ENCODE data around the gene TMEM170A. TPM values are rescaled to one million over a fixed set of nuclear protein-coding genes. Genes with fewer than 3 reads are reported as not detected.
A peak's percentile ranks its signal among the peaks of the same experiment; 100 is the strongest.

TMEM170A gene
- total and polyA plus RNA-seq, 2 of the 13 experiments (the other 11 are each of a cell fraction or from before 2014, with no cell fraction given): 35.7 to 39.7 TPM

DNA sequence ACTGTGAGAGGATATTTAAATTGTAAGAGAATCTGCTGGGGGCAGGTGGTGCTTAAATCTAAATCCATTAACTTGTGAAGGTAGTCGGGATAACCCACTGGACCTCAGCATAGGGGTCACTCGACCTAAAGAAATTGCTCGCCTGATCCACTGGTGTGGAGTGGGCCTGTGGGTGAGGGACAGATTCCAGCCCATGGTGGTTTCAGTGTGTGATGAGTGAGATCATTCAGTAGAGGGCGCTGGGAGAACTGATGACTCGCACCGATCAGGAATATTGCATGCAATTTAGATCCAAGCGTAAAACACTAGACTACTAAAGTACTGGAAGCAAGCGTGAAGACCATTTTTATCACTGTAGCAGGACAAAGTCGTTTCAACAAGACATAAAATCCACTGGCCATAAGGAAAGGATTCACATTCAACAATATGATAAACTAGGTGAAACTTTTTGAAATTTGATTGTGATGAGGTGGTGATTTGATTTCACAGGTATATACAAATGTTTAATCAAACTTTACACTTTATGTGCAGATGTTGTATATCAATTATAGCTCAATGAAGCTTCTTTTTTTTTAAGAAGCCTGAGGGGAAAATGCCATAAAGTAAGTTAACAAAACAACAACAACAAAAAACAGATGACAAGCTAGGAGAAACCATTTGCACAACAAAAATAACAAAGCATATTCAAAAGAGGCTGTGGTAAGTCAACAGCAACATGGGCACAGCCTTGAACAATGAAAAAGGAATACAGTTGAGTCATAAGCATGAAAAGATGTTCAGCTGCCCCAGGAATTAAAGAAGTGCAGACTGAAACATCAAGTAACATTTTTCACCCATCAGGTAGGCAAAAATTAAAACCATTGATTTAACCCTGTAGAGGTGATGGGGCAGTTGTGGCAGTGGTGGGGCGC, 7.5 kb upstream of the TMEM170A start (continued):
- TF ChIP-seq, protein P1, sequence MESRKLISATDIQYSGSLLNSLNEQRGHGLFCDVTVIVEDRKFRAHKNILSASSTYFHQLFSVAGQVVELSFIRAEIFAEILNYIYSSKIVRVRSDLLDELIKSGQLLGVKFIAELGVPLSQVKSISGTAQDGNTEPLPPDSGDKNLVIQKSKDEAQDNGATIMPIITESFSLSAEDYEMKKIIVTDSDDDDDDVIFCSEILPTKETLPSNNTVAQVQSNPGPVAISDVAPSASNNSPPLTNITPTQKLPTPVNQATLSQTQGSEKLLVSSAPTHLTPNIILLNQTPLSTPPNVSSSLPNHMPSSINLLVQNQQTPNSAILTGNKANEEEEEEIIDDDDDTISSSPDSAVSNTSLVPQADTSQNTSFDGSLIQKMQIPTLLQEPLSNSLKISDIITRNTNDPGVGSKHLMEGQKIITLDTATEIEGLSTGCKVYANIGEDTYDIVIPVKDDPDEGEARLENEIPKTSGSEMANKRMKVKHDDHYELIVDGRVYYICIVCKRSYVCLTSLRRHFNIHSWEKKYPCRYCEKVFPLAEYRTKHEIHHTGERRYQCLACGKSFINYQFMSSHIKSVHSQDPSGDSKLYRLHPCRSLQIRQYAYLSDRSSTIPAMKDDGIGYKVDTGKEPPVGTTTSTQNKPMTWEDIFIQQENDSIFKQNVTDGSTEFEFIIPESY (CRISPR knock-in tag; IDR thresholded peaks at IDR 0.05): 0 out of 2 replicates have a peak, but pooled peaks have one; percentile 31
- TF ChIP-seq BRCA1 (CRISPR knock-in tag; IDR thresholded peaks at IDR 0.05) (no peak), ZNF713 (CRISPR knock-in tag; IDR thresholded peaks at IDR 0.05) (no peak), MLXIP (CRISPR knock-in tag; IDR thresholded peaks at IDR 0.05; ENCODE audit: borderline replicate concordance) (no peak), RFXAP (CRISPR knock-in tag; IDR thresholded peaks at IDR 0.05; ENCODE audit: borderline replicate concordance) (no peak), KMT2A (CRISPR knock-in tag; IDR thresholded peaks at IDR 0.05) (no peak), MIER3 (CRISPR knock-in tag; IDR thresholded peaks at IDR 0.05; ENCODE audit: borderline replicate concordance) (0 out of 2 replicates have a peak, but pooled peaks have one; percentile 31), ARID4A (CRISPR knock-in tag; IDR thresholded peaks at IDR 0.05; ENCODE audit: borderline replicate concordance) (no peak), ZBTB8A (CRISPR knock-in tag; IDR thresholded peaks at IDR 0.05; ENCODE audit: borderline replicate concordance, low read depth) (no peak), ZNF205 (CRISPR knock-in tag; IDR thresholded peaks at IDR 0.05) (no peak), SP140L (CRISPR knock-in tag; IDR thresholded peaks at IDR 0.05; ENCODE audit: borderline replicate concordance) (no peak), SRSF1 (optimal IDR thresholded peaks at IDR 0.05; ENCODE audit: low read depth, low read length) (no peak), FOXA1 (IDR thresholded peaks at IDR 0.05) (no peak), FOXA1 (CRISPR knock-in tag; IDR thresholded peaks at IDR 0.05) (no peak), RBM39 (IDR thresholded peaks at IDR 0.05; ENCODE audit: low read depth, low read length, poor library complexity, severe bottlenecking) (no peak), ZSCAN9 (CRISPR knock-in tag; IDR thresholded peaks at IDR 0.05; ENCODE audit: borderline replicate concordance) (no peak)
- TF ChIP-seq, protein P2, sequence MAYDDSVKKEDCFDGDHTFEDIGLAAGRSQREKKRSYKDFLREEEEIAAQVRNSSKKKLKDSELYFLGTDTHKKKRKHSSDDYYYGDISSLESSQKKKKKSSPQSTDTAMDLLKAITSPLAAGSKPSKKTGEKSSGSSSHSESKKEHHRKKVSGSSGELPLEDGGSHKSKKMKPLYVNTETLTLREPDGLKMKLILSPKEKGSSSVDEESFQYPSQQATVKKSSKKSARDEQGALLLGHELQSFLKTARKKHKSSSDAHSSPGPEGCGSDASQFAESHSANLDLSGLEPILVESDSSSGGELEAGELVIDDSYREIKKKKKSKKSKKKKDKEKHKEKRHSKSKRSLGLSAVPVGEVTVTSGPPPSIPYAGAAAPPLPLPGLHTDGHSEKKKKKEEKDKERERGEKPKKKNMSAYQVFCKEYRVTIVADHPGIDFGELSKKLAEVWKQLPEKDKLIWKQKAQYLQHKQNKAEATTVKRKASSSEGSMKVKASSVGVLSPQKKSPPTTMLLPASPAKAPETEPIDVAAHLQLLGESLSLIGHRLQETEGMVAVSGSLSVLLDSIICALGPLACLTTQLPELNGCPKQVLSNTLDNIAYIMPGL (CRISPR knock-in tag; IDR thresholded peaks at IDR 0.05; ENCODE audit: borderline replicate concordance in 1 of 2, low read depth in 1 of 2): peak; percentile 63 to 75; a peak in 2 of 4 replicates
